OCI-M1 (cell line): ENCODE measurements around the gene HOXD9.

Experiments
- DNase-seq: peaks from one replicate; lab custom pipeline; 2025; lab: John Stamatoyannopoulos, UW

Gene HOXD9

DNA sequence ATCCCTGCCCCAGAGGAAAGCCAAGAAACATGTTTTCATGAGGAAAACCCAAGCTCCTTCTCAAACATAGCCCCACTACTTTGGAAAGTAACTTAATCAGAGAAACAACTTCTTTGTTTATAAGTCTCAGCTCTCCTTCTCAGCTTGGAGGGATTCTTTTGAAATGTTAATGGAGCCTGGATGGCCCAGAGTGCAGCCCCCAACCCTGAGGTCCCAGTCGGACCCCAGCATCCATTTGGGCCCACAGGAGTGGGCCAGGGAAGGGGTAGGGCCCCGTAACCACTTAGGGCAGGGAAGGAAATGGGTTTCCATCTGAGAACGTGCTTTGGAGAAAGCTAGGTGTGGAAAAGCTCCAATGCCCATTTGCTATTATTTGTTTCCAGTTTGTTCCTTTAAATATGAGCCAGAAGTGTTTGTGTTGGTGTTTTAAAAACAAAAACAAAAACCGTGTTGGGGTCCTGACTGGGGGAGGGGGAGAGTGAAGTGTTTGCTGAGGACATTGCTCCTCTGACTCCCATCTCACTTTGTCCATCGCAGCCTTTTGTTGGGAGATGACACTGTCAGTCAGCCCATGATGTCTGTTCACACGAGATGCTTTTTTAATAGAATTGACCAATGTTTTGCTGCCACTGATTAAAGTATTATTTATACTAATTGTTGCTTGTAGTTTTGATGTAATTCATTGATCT is 33.0 kb downstream of the HOXD9 start:
- DNase-seq = no peak

DNA sequence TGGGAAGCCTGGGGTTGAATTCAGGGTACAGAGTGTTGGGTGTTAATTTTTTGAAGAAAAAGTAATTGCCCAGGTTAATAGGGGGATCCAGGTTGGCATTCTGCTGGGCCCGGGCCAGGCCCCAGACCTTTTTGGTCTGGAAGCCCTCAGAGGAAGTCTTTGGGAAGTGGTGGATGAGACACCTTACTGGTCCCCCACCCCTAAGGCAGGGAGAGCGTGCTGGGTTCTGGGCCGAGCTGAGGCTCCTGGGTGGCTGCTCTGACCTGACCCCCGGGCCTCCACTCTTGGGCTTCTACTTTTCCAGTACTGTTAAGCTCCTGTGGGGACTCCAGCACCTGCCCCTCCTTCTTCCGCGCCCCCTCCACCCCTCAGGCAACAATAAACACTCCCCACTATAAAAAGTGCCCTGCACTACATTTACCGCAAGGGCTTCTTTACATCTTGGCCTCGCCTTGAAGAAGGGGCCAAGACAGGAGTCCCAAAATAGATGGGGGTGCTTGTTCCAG is 33.8 kb downstream of the HOXD9 start:
- no peak for DNase-seq

DNA sequence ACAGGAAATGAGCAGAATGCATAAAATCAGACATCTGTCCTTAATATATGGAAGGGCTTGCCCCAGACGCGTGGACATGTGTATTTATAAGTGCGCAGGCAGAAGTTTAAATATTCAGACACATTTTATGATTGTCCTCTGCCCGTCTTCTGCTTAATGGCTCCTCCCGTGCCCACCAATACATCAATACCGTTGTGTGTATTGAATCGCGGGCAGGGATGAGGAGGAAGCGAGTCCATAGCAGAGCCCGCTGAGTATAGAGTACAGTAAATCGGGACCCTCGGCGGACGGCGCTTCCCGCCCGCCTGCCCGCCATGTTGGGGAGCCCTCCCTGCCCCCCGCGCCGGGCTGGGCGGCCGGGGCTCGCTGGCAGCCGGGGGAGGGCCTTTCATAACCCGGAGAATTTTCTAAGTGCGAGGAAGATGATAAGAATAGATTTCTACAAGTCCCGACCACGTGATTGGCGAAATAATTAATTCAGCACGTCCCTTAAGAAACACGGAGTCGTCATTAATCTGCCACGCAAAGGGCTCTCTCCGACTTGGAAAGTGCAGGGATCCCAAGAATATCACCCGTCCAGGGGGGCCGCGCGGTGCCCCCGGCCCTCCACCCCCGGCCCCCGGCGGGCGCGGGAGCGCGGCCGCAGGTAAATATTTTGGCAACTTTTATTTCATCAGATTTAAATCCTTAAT is 34.4 kb downstream of the HOXD9 start, which contains the start of gene HOXD3:
HOXD3 (plus strand) TSS at position 501 of the 692 bp plus-strand sequence. CDS start 11,808 bp downstream, outside the sequence.
- no peak for DNase-seq

DNA sequence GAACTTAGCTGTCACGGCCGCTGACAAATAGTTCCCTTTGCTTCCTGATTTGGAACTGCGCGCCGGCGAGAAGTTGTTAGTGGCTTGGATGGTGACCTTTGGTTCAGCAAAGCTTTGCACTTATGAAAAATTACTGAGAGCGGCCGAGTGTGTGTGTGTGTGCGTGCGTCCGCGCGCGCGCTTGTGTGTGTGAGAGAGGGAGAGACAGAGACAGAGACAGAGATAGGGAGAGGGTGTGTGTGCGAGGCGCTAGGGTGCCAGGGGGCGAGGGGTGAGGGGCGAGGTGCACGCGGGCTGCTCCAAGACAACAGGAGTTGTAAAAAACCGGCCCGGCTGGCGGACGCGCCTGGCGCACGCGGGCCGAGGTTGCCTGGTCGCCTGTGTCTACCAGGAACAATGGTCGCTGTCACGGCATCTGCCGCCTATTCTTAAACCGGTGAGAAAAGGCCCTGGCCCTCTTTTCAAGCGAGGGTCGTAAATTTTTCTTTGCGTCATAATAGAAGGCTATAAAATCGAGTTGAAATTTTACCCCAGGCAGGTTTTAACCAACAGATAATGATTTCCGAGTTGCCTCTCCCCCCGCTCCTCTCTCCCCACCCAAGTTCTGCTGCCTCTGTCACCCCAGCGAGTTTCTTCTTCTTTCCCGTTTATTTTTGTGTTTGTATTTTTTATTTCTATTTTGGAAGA is 35.1 kb downstream of the HOXD9 start:
- no peak for DNase-seq

DNA sequence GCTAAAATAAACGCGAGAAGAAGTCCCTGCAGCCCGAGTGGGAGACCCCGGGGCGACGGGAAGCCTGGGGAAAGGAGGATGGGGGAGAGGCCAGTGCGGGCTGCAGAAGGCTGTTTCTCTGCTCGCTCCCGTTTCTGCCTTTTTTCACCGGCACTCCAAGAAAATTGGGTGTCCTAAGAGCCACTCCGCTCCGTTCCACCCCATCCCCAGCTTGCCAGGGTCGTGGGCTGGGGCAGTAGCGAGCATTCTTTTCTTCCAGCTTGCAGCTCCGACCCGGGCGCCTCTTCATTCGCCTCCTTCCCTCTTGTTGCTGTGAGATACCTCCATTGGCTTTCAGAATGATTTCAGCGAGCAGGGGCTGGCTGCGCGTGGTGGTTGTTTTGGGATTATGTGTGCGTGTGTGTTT is 35.7 kb downstream of the HOXD9 start:
- DNase-seq = no peak

DNA sequence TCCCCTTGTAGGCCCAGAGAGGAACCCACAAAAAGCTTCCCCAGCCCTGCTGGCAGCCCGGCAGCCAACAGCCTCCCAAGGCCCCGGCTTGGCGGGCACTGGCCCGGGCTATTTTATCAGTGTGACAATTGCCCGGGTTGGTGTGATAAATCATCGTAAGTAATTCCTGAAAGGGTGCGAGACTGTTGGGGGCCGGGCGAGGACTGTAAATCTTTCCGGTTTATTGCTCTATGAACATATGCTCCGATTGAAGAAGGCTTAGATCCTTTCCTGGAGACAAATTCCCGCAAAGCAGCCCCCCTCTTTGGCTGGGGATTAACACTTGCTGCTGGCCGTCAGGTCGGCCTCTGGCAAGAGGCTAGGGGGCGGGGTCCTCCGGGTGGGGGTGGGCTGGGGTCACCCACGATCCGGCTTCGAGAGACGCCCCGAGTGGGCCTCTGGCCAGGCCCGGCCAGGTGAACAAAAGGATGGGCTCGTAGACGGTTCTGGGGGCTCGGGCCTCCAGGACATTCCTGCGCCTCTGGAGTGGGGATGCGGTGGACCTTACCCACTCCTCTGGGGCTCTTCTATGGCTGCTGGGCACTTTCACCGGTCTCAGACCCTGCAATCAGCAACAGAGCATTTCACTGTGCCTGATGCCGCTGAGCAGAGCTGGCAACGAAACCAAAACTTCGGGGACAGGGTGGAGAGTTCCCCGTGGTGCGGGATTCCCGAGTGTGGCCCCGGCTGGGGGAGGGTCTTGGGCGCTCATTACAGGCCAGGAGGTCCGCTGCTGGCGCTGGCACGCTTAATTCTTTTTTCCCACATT is 36.5 kb downstream of the HOXD9 start:
- no peak for DNase-seq

DNA sequence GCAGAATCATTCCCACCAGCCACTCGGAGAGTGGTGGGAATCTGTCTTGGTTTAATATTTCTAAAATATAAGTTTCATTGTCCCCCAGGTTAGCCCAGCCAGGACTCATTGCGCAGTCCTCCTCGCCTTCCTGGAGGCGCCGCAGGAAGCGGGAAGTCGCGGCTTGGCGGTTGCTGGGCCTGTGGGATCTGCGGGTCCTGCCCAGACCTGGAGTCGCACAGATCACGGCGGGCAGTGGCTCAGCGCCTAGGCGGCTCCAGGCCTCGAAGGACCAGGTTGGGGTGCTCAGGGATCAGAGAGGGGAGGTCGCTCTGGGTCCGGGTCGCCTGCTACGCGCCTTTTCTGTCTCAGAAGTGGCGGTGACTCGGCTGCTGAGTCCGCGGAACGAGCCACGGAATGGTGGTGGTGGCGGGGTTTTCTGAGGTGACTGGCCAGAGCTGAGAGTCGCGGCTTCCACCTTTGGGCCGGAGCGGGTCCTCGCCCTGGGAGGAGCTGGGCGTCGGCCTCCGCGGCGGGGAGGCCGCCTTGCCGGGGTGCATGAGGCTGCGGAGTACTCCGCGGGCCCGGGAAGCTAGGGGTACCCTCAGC is 37.2 kb downstream of the HOXD9 start:
- DNase-seq = no peak

DNA sequence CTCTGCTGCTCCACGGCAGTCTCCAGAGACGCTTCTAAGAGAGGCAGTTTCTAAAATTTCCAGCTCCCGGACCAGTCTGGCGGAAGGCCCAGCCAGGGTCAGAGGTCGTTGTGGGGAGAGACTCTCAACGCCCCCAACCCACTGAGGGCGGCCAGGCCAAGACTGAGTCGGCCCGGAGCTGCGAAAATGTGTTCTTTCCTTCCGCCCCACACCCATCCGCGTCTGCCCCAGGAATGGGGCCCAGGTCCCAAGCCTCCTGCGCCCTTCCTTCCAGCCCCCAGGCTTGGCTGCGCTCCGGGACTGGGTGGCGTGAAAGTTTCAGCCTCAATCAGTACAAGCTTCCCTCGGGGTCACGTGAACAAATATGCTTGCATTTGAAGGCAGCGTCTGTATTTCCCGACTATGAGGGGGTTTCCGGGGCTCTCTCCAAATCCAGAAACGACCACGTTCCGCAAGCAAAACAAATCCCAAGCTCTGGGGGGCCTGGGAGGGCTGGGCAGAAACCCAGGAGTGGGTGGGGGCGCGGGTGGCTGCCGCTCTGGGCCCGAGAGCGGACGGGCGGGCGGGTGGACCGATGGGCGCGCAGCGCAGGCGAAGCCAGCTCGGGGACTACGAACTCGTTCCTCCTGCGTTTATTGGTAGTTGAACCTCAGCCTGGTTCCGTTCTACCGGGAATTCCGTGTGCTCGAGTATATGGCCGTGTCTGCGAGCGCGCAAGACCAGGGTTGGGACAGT is 37.9 kb downstream of the HOXD9 start:
- no peak for DNase-seq

DNA sequence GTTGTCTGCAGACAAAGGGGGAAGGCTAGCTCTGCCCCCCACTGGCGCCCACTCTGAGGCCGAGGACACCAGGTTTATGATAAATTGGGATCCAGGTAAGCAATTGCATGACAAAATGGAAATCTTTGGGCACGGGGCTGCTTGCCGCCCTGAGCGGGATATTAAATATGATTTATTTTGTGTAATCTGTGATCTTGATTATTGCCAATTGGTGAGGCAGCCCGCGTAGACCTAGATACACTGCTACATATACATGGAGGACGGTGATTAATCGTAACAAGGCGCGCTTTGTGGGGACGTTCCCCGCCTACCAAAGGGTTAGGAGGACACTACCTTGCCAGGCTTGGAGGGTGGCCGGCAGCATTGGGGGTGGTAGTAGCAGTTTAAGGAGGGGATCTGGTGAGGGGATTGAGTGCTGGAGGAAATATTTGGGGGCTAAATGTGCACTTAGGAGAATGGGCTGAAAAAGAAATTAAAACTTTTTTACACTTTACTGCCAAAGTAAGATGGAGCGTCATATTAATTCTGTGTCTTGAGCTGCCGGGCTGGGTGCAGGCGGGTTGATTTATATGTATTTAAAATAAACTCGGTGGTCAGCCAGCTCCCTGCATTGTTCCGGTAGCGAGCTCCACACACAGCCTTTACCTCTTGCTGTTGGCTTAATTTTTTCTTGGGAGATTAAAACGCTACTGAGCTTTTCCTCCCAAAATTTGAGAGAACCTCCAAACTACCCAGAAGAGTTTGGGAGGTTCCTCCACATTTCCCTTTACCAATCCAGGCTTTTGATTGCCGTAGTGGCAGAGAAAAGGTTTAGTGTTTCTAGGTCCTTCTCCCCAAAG is 38.7 kb downstream of the HOXD9 start:
- no peak for DNase-seq

DNA sequence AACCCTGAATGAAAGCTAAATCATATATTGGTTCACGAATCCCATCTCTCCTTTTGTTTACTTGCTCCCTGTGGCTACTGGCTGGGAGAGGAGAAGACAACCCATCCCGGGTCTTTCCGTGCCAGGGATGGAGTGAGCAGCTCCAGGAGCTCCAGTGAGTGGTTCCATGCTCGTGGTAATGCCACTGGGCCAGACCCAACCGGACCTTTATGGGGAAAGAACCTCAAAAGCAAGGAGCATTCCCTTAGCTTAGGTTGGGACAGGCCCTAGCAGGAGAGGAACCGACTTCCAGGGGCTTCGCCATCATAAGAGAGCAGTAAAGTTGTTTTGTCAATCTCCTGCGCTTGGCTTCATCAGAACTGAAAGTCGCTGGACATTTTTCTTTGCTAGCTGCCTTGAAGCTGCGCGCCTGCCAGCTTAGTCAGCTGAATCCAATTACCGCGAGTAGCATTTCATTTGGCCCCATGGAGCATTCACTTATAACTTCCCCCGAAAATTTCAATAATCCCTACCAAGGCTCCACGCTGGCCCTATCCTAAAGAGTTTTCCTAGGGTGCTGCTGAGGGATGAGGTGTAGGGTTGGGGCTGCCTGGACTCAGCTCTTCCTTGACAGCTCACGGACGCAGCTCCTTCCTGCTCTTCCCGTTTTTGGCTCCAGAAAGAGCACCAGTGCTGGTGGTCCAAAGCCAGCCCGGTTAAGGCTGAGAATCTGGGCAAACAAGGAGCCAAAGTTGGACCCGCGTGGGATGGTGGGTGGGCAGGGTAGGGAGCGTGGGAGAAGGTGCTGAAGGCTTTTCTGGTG is 39.5 kb downstream of the HOXD9 start:
- no peak for DNase-seq

DNA sequence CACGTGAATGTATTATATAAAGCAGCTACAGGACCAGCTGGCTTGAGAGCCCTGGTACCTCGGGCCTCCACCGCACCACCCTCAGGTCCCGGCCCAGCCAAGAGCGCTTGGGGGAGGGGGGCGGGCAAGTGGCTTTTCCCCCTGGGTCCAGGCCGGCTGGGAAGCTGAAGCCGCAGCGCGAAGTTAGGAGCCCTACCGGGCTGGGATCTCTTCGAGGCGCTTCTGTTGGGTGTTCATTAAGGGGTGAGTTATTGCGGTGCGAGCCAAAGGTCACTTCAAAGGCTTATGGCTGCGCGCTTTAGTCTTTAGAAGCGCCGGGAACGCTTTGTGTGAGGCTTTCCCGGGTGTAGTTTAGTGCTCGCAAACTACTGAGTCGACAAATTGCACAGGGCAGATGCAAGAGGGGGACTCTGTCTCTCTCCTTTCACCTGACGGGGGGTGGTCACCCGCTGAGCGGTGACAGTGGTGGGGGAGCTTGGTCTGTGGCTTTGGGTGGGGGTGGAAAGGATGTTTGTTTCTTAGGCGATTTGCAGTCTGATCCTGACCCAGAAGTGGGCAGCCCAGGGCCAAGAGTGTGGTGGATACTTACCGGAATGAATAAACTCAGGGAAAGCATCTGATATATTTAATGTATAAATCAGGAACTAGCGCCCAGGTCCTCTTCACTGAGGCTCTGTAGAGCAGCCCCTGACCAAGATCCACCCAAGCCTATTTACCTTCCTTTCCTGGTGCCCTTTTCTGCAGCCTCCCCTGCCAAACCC is 40.6 kb downstream of the HOXD9 start:
- no peak for DNase-seq

DNA sequence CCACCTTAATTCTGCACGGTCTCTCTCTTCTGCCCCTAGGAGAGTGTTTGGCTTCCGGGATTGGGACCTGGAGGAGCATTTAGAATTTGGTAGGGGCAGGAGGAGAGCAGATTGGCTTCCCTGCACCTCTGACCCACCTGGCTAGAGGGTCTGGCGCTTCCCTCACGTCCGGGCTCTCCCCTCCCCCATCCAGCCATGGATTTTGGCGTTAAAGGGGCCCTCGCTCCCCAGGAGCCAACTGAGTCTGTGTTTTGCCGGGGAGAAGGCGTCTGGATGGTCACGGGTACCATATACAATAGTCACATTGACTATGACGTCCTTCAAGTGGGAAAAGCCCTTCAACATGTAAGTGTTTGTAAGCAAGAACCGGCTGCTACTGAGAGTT is 41.1 kb downstream of the HOXD9 start:
- no peak for DNase-seq

DNA sequence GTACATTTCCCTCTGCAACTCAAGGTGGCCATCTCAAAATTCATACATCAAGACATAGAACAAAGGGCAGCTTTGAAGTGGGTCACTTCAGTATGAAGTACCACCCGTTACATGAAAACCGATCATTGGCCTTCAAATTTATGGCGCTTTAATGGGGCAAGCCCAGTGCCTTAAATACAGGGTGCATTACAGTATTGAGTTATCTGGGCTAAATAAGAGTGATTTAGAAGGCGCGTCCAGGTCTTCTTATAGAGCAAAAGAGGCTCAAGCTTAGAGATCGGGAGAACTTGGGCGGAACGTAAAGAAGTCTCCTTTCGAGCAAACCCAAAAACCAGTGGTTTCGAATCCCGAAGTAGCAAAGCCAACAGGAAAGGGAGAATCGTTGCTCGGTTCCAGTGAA is 41.7 kb downstream of the HOXD9 start:
- DNase-seq = no peak

DNA sequence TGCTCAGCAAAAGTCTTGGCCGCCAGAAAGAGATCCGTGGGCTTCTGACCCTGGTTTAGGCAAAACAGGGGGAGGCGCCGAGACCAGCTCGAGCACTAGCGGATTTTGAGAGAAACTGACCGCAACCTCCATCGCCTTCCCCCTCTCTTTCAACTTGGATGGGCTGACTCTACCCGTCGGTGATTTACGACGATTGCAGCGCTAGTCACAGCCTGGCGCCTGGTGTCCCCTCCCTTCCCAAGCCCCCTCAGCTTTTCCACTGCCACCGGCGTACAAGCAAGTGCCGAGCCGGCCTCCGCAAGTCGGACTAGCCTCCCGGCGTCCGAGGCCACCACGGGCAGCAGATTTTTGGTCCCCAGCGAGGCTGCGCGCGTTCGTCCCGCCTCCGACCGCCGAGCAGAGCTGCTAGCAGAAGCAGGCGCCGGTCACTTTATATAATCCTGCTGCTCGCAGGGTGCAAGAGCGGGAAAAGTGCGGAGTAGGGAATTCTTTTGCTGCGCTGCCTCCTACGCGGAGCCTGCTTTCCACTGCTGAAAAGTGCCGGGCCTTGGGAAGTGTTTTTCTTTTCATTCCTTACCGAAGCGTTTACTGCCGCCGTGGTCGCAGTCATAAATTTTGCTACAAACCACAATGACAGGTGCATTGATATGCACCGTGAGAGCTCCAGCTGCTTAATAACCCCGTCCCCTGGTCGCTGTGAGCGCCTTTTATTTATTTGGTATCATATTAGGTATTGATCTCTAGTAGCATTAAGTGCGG is 42.3 kb downstream of the HOXD9 start:
- DNase-seq = no peak

DNA sequence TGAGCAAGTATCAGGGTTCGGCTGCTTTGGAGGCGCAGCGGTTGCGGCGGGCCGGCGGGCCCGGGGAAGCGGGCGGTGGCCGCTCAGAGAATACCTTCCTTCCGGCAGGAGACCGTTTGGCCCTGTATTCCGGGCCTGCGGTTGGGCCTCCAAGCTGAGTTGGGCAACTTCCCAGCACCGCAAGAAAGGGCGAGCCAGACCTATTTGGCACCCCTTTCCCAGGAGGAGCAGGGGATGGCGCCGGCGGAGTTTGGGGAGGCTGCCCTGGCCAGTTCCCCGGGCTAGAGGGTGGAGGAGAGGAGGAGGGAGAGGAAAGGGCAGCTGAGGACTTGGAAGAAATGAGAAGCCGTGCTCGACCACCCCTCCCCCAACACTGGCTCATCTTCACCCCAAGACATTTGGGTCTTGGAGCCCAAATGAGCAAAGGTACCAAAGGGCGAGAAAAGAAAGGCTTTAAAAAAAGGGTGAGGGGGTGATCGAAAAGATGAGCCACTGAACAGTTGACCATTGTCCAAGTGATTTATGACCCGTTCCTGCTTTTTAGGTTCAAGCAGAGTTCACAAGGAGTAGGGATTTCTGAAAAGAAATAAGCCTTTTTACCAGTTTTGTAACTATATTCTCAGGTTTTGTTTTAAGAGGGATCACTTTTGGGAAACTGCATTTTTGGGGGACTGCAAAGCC is 43.0 kb downstream of the HOXD9 start:
- DNase-seq = no peak

DNA sequence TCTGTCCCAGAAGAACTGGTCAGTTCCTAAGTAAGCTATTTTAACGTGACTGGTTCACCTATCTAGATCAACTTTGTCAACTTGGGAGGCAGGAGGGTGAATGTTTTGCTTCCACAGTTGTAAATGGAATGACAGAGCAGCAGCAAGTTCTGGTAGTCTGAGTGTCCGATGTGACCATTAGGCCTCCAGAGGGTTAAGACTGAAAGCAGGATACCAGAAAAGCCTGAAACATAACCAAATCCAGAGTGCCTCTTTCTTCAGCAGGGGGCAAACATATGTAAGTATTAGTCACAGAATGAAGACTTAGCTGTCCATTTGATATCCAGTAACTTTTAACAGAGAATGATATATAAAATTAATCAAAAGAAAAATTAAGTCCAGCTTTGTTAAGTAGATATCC is 43.8 kb downstream of the HOXD9 start:
- DNase-seq = no peak

DNA sequence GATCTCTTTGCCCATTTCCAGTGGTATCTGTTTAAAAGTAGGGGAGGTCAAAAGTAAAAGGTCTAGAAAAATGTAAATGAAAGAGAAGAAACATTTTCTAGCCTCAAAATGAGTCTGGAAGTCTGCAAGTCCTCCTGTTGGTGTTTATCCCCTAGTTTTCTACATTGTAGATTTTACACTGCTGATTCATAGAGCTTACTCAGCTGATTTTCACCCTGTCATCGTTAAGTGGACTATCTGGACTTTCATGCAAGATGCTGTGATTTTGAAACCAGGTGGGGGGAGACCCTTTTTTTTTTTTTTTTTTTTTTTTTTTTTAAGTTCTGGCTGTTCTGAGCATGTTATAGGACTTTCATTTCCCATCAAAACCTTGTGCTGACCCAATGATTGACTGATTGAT is 44.9 kb downstream of the HOXD9 start:
- no peak for DNase-seq
